HepG2 (cell line): Measurements from ENCODE around the gene C20orf204. TPM values are rescaled to one million over a fixed set of nuclear protein-coding genes. Genes with fewer than 3 reads are reported as not detected.

Source experiments
- ATAC-seq: fragments of 200-7000 bp; cut with Tn5 transposase; 3 replicates; pipeline ENCODE4 v1.9.1; 2020; ENCODE audit warnings: mild to moderate bottlenecking, moderate library complexity
- BruUV-seq: library from RNA; stranded (reverse); fragments of 400-500 nt; replicated peaks from 2 replicates; lab custom pipeline; 2021; lab: Mats Ljungman, UMichigan
- CTCF ChIA-PET: fragments of 300-600 bp; formaldehyde crosslinking; extraction: SDS; loops from one replicate; lab custom pipeline; 2021; ENCODE audit warnings: low total read pairs, inconsistent platforms, low intra/inter-chr PET ratio; lab: Yijun Ruan, JAX
- POLR2A ChIA-PET: fragments of 350-600 bp; sonication (Branson Sonifier 250); formaldehyde crosslinking; loops from one replicate; lab custom pipeline; 2020; ENCODE audit warnings: antibody characterized with exemption, inconsistent platforms; lab: Yijun Ruan, JAX
- DNase-seq: peaks from one replicate; pipeline ENCODE4 v3.0.0-alpha.2; 2015; ENCODE audit warnings: low spot score
- FAIRE-seq: peaks from 3 replicates; lab custom pipeline; 2011; peaks lifted over from hg19 to GRCh38; lab: Jason Lieb, UNC
- H2AFZ ChIP-seq: one replicate; pipeline ENCODE4 v1.6.1; 2011; ENCODE audit warnings: low read length, inconsistent platforms
- H3K27ac ChIP-seq: fragments of 300-600 bp; 3 replicates; pipeline ENCODE4 v1.8.0; 2011; ENCODE audit warnings: mixed run types, mild to moderate bottlenecking, mixed read lengths, low read length, inconsistent platforms; ENCODE audit not compliant: insufficient read depth; ENCODE audit errors: extremely low read length
- H3K27me3 ChIP-seq, 2 experiments: fragments of 200-600 bp in 1 of 2; 2 replicates in 1 of 2; 3 replicates in 1 of 2; pipeline versions ENCODE4 v1.6.0 to v1.8.0; 2011; ENCODE audit warnings: low read length in 2 of 2, mild to moderate bottlenecking in 2 of 2, moderate library complexity in 2 of 2, inconsistent platforms in 1 of 2; ENCODE audit not compliant: insufficient read depth in 2 of 2, control insufficient read depth in 1 of 2
- H3K36me3 ChIP-seq, 2 experiments: fragments of 200-600 bp in 1 of 2; replicated peaks in 1 of 2; 2 replicates in 1 of 2; 3 replicates in 1 of 2; pipeline versions ENCODE4 v1.5.1 to v1.8.0; 2011; ENCODE audit warnings: low read length in 2 of 2, inconsistent platforms in 1 of 2; ENCODE audit not compliant: insufficient read depth in 2 of 2, control insufficient read depth in 1 of 2
- H3K4me1 ChIP-seq: 2 replicates; pipeline ENCODE4 v1.5.1; 2012; ENCODE audit warnings: low read length, inconsistent platforms; ENCODE audit not compliant: insufficient read depth
- H3K4me2 ChIP-seq: 2 replicates; pipeline ENCODE4 v1.6.0; 2011; ENCODE audit warnings: low read depth, low read length, inconsistent platforms
- H3K4me3 ChIP-seq, 3 experiments: fragments of 200-600 bp in 1 of 3; sonication (generic), shearing (Covaris generic) in 1 of 3; replicated peaks in 1 of 3; 2 replicates each; pipeline ENCODE4 v1.5.1; 2011 to 2016; ENCODE audit warnings: low read length in 3 of 3, inconsistent platforms in 2 of 3, low read depth in 2 of 3, mild to moderate bottlenecking in 2 of 3, control low read depth in 1 of 3, mixed read lengths in 1 of 3; ENCODE audit not compliant: insufficient read depth in 1 of 3
- H3K79me2 ChIP-seq: one replicate; pipeline ENCODE4 v1.6.1; 2011; ENCODE audit warnings: low read length, inconsistent platforms; ENCODE audit not compliant: insufficient read depth
- H3K9ac ChIP-seq: 2 replicates; pipeline ENCODE4 v1.6.0; 2011; ENCODE audit warnings: mild to moderate bottlenecking, low read depth, low read length, inconsistent platforms; ENCODE audit not compliant: insufficient read depth
- H3K9me3 ChIP-seq: 2 replicates; pipeline ENCODE4 v1.5.1; 2012; ENCODE audit warnings: mild to moderate bottlenecking, low read length
- H4K20me1 ChIP-seq: 2 replicates; pipeline ENCODE4 v1.6.0; 2011; ENCODE audit warnings: inconsistent platforms, mild to moderate bottlenecking, low read length, moderate library complexity; ENCODE audit not compliant: insufficient read depth
- CTCF ChIP-seq: sonication (generic); formaldehyde crosslinking; IDR thresholded peaks from 2 replicates; pipeline ENCODE4 v1.5.0; 2020; ENCODE audit warnings: mild to moderate bottlenecking, missing genetic modification reagents, moderate library complexity
- ELF3 ChIP-seq: IDR thresholded peaks from 2 replicates; pipeline ENCODE4 v1.6.1; 2016; ENCODE audit warnings: missing genetic modification reagents, missing compliant biosample characterization
- ZNF296 ChIP-seq: sonication (generic); formaldehyde crosslinking; conservative IDR thresholded peaks from 2 replicates; pipeline ENCODE4 v1.5.0; 2020; ENCODE audit warnings: mild to moderate bottlenecking, missing genetic modification reagents
- ZNF333 ChIP-seq: sonication (generic); formaldehyde crosslinking; IDR thresholded peaks from 2 replicates; pipeline ENCODE4 v1.4.0; 2020; ENCODE audit warnings: mild to moderate bottlenecking, missing genetic modification reagents, borderline replicate concordance
- ZNF431 ChIP-seq: sonication (generic); formaldehyde crosslinking; IDR thresholded peaks from 2 replicates; pipeline ENCODE4 v1.9.0; 2022; ENCODE audit warnings: missing genetic modification reagents, low read depth, mild to moderate bottlenecking, borderline replicate concordance
- WGBS: methylation state at CpG from one replicate; pipeline ENCODE4 v1.1.6; 2017; ENCODE audit warnings: low lambda C conversion rate; 5-methylcytosine and 5-hydroxymethylcytosine counted together
- in situ Hi-C: cut with HindIII; loops from 2 replicates; pipeline ENCODE4 v1.10.0; 2017; ENCODE audit warnings: low pct_unique_long_range_greater_than_20kb; ENCODE audit not compliant: extremely low pct_ligation_motif_present
- intact Hi-C: fragments of 100-400 bp; cut with micrococcal nuclease; formaldehyde crosslinking; loops from one replicate; pipeline ENCODE4 v1.10.0; 2022; ENCODE audit not compliant: unreplicated experiment
- polyA plus RNA-seq, 8 experiments: library from polyadenylated mRNA; depleted of rRNA in 3 of 8; stranded (reverse) in 7 of 8; unstranded in 1 of 8; fragments of >200 nt; fragmentation: Illumina TruSeq in 4 of 8; extraction: Trizol in 4 of 8; gene quantifications; 2 replicates each; pipeline versions ENCODE4 v1.2.1 to v1.2.3, GENCODE V29; 2011 to 2016; ENCODE audit warnings: low read depth in 4 of 8, missing spikeins in 1 of 8, mixed read lengths in 1 of 8; ENCODE audit not compliant: insufficient read depth in 1 of 8
- total RNA-seq, 5 experiments: library from RNA; depleted of rRNA; stranded (reverse); fragments of >200 nt; fragmentation: Illumina TruSeq; extraction: Trizol; gene quantifications; 2 replicates each; pipeline ENCODE4 v1.2.3, GENCODE V29; 2016; ENCODE audit warnings: low read depth in 1 of 5

C20orf204 gene
- total and polyA plus RNA-seq, 2 of the 13 experiments (the other 11 are each of a cell fraction or from before 2014, with no cell fraction given): 22.1 to 80.0 TPM

GRCh38 chr20:64068386-64069208 is 32.6 kb downstream of the C20orf204 start:
- intact Hi-C loops: loop anchor here (2.0 kb wide), 1 partner anchor 14 kb away; no protein-coding TSS in a partner anchor
- 32% methylated on average over 10 of the region's 12 CpGs for WGBS

More at GRCh38 chr20:64068386-64069208, 32.6 kb downstream of the C20orf204 start:
- Histone ChIP-seq H3K4me3 (no peak overlapping the region), H3K4me2 (no peak overlapping the region), H3K36me3 (no peaks in the 10 kb centered on the region), H3K4me1 (peaks cover 47% of the 10 kb centered on the region), H3K9me3 (no peaks in the 10 kb centered on the region), H3K27ac (no peak overlapping the region), H3K79me2 (no peaks in the 10 kb centered on the region), H3K9ac (no peak overlapping the region), H3K27me3 (peaks cover 3 to 11% of the 10 kb centered on the region in 2 experiments; a peak in 2 of 5 replicates), H4K20me1 (peaks cover 3% of the 10 kb centered on the region; the same call in 1 of the 2 replicates), H2AFZ (no peak overlapping the region)
- in situ Hi-C loops: no loop called here
- ChIA-PET POLR2A (interaction anchor here (1.0 to 1.9 kb wide), 2 partner anchors 14 to 18 kb away, joined by 3 to 8 read pairs; no protein-coding TSS in a partner anchor), CTCF (interaction anchor here (1.3 to 1.6 kb wide), 3 partner anchors 14 to 531 kb away, joined by 3 to 13 read pairs (median 4); partner anchors contain the start of gene PTK6)
- ATAC-seq (no peak), FAIRE-seq (no peak), DNase-seq (no peak)
- TF ChIP-seq CTCF (CRISPR knock-in tag) (peak; percentile 2; the same call in 1 of the 2 replicates), ZNF333 (0 out of 2 replicates have a peak, but pooled peaks have one; percentile 7), ZNF296 (CRISPR knock-in tag) (peak; percentile 68; the same call in 1 of the 2 replicates), ZNF431 (CRISPR knock-in tag) (0 out of 2 replicates have a peak, but pooled peaks have one; percentile 53), ELF3 (CRISPR knock-in tag) (no peak)
- BruUV-seq: no TSS peak
